BLaER1 (cell line): Measurements from ENCODE around the gene TECPR1.

ENCODE experiments used
- H3K27ac ChIP-seq: shearing (Covaris generic); formaldehyde crosslinking; 2 replicates; pipeline ENCODE4 v1.8.1; 2022
- H3K27me3 ChIP-seq: shearing (Covaris generic); formaldehyde crosslinking; 2 replicates; pipeline ENCODE4 v1.8.1; 2022
- H3K36me3 ChIP-seq: shearing (Covaris generic); formaldehyde crosslinking; 2 replicates; pipeline ENCODE4 v1.8.1; 2022
- H3K4me1 ChIP-seq: shearing (Covaris generic); formaldehyde crosslinking; 2 replicates; pipeline ENCODE4 v1.8.1; 2022
- H3K4me2 ChIP-seq: shearing (Covaris generic); formaldehyde crosslinking; 2 replicates; pipeline ENCODE4 v1.8.1; 2022
- H3K4me3 ChIP-seq: shearing (Covaris generic); formaldehyde crosslinking; 2 replicates; pipeline ENCODE4 v1.8.1; 2022
- H3K9ac ChIP-seq: shearing (Covaris generic); formaldehyde crosslinking; 2 replicates; pipeline ENCODE4 v1.8.1; 2022
- H3K9me3 ChIP-seq: shearing (Covaris generic); formaldehyde crosslinking; 2 replicates; pipeline ENCODE4 v1.8.1; 2022
- H4K20me1 ChIP-seq: shearing (Covaris generic); formaldehyde crosslinking; 2 replicates; pipeline ENCODE4 v1.8.1; 2022
- Cebpa-rat ChIP-seq: shearing (Covaris generic); IDR thresholded peaks from 2 replicates; pipeline ENCODE4 v1.8.1; 2022

Gene TECPR1, protein sequence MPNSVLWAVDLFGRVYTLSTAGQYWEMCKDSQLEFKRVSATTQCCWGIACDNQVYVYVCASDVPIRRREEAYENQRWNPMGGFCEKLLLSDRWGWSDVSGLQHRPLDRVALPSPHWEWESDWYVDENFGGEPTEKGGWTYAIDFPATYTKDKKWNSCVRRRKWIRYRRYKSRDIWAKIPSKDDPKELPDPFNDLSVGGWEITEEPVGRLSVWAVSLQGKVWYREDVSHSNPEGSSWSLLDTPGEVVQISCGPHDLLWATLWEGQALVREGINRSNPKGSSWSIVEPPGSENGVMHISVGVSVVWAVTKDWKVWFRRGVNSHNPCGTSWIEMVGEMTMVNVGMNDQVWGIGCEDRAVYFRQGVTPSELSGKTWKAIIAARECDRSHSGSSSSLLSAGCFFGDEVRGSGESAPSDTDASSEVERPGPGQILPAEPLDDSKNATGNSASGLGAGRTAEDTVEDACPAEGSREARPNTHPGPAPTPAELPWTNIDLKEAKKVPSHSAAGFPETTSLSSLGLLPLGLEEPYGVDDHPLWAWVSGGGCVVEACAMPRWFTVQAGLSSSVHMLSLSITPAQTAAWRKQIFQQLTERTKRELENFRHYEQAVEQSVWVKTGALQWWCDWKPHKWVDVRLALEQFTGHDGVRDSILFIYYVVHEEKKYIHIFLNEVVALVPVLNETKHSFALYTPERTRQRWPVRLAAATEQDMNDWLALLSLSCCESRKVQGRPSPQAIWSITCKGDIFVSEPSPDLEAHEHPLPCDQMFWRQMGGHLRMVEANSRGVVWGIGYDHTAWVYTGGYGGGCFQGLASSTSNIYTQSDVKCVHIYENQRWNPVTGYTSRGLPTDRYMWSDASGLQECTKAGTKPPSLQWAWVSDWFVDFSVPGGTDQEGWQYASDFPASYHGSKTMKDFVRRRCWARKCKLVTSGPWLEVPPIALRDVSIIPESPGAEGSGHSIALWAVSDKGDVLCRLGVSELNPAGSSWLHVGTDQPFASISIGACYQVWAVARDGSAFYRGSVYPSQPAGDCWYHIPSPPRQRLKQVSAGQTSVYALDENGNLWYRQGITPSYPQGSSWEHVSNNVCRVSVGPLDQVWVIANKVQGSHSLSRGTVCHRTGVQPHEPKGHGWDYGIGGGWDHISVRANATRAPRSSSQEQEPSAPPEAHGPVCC

DNA sequence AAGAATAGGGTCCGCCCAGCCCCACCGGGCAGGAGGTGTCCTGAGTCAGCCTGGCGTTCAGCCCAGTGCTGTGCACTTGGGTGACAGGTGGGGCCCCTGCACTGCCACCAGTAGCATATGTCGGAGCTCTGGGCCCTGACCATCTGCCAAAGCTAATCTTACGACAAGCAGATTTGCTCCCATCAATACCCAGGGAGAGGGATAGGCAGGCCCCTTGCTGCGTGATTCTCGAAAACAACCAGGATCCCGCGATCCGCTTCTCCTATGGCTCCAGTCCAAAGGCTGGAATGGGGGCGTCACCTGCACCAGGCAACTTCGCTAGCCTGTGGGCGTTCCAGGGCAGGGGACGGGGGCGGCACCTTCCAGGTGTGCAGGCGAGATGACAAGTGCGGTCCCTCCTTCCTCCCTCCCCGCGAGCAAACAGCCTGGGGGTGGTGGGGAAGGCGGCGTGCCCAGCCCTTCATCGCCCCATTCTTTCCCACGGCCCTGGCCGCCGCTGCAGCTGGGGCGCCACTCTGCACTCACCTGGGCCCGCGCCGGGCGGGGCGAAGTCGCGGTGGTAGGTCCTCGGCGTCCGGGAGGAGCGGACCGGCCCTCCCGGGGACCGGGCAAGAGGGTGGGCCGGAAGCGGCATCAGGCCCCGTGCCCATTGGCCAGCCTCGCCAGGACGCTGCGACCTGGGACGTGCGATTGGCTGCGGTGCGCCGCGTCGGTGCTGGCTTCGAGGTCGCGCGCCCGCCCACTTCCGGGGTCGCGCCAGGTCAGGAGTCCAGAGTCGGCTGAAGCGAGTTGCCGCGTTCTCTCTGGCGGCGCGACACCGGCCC, at the start of gene TECPR1:
Gene TECPR1, minus strand, starts transcription at position 632 of the 824 bp plus-strand sequence. CDS start 6,086 bp downstream, outside the sequence.
- no peaks in the 10 kb centered on the region for H3K27me3 ChIP-seq
- peaks cover 46% of the 10 kb centered on the region for H3K4me1 ChIP-seq
- H3K4me2 ChIP-seq = peak within 1 kb of the TSS; percentile 98
- H3K27ac ChIP-seq = peak within 1 kb of the TSS; percentile 72
- peaks cover 26% of the 10 kb centered on the region; the same call in 1 of the 2 replicates for H4K20me1 ChIP-seq
- peaks cover 36% of the 10 kb centered on the region for H3K36me3 ChIP-seq
- TF ChIP-seq Cebpa-rat = no peak
- H3K4me3 ChIP-seq = peak within 1 kb of the TSS; percentile 84
- H3K9ac ChIP-seq = peak within 1 kb of the TSS; percentile 74
- H3K9me3 ChIP-seq = no peaks in the 10 kb centered on the region

DNA sequence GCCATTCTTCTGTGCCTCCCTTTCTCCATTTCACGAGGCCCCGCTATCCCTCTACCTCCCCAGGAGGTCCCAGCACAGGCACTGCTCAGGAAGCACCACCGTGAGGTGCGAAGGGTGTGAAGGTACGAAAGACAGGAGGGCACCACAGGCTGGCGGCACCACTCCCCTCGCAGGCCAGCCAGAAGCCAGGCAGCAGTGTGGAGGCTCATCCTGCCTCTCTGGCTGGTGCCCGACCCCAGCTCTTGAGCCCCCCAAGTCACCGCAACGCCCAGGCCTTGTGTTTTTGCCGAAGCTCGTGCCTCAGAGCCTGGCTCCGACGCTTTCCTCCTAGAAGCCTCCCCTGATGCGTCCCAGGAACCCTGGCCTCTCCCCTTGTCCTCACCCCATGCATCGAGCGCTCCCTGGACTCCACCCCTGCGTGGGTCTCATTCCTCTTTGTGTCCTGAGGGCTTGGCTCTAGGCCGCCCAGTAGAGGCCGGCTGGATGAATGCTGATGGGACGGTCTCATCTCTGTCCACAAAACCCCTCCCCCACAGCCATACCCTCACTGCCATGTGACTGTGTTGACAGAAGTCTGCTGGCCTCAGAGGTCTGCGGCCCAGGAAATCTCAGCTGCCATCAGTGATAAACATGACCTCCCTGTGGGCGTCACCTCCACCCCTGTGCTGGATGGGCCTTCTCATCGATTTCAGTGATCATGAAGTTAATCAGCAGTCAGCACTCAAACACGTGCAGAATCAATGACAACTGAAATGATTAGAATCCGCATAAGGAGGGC, 48.8 kb upstream of the TECPR1 start:
- Histone ChIP-seq H3K4me3 (no peak overlapping the region), H3K27me3 (no peaks in the 10 kb centered on the region), H3K36me3 (peaks cover 32% of the 10 kb centered on the region; the same call in 1 of the 2 replicates), H4K20me1 (0 out of 2 replicates have a peak, but pooled peaks cover 10% of the 10 kb centered on the region), H3K9ac (no peak overlapping the region), H3K4me2 (no peak overlapping the region), H3K27ac (no peak overlapping the region), H3K4me1 (peaks cover 41% of the 10 kb centered on the region), H3K9me3 (no peaks in the 10 kb centered on the region)
- no peak for TF ChIP-seq Cebpa-rat

DNA sequence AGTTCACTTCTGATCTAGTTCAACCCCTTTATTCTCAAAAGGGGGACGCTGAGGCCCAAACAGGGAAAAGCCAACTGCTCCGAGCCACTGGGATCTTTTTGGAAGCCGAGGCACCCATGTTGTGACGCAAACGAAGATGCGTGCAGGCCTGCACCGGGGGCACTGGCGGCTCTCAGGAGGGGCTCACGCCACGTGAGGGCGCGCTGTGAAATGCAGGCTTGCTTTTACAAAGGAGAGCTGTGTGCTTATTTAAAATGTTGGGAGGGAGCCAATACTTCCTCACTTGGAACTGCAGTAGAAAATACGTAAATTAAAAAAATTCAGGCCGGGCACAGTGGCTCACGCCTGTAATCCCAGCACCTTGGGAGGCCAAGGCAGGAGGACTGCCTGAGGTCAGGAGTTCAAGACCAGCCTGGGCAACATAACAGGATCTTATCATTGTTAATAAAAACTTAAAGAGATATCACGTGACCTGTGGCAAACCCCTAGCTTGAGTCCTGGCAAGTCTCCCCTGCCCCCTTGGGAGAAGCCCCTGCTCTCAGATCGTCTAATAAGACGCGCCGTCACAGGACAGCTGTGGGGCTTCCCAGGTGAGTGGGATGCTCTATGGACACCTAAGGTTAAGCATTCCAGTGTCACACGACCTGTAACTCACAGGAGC, 45.7 kb upstream of the TECPR1 start:
- Histone ChIP-seq H3K4me1 (peaks cover 58% of the 10 kb centered on the region), H3K4me3 (no peak overlapping the region), H4K20me1 (peaks cover 33% of the 10 kb centered on the region), H3K4me2 (peak overlapping the region; percentile 6; the same call in 1 of the 2 replicates), H3K36me3 (peaks cover 38% of the 10 kb centered on the region), H3K27me3 (no peaks in the 10 kb centered on the region), H3K9ac (no peak overlapping the region), H3K27ac (no peak overlapping the region), H3K9me3 (no peaks in the 10 kb centered on the region)
- TF ChIP-seq Cebpa-rat = no peak

DNA sequence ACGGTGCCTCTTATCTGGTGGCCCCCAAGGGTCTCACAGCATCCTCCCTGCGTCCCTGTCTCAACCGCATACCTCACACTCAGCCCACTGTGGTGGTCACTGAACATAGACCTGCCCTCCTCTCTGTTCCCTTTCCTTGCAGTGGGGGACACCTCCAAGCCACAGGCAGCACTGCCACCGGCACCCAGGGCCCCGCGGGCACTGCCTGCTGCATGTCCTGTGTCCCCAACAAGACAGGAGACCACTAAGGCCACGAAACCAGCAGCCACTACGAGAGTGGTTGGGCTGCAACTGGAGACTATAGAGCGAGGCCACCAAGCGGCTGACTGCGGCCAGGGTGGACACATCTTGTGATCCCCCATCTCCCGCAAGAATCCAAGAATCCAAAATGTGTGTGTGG, 44.8 kb upstream of the TECPR1 start:
- Histone ChIP-seq H3K4me3 (no peak overlapping the region), H4K20me1 (peaks cover 43% of the 10 kb centered on the region), H3K9me3 (no peaks in the 10 kb centered on the region), H3K9ac (no peak overlapping the region), H3K4me1 (peaks cover 55% of the 10 kb centered on the region), H3K36me3 (peaks cover 46% of the 10 kb centered on the region), H3K27me3 (no peaks in the 10 kb centered on the region), H3K4me2 (no peak overlapping the region), H3K27ac (no peak overlapping the region)
- no peak for TF ChIP-seq Cebpa-rat

DNA sequence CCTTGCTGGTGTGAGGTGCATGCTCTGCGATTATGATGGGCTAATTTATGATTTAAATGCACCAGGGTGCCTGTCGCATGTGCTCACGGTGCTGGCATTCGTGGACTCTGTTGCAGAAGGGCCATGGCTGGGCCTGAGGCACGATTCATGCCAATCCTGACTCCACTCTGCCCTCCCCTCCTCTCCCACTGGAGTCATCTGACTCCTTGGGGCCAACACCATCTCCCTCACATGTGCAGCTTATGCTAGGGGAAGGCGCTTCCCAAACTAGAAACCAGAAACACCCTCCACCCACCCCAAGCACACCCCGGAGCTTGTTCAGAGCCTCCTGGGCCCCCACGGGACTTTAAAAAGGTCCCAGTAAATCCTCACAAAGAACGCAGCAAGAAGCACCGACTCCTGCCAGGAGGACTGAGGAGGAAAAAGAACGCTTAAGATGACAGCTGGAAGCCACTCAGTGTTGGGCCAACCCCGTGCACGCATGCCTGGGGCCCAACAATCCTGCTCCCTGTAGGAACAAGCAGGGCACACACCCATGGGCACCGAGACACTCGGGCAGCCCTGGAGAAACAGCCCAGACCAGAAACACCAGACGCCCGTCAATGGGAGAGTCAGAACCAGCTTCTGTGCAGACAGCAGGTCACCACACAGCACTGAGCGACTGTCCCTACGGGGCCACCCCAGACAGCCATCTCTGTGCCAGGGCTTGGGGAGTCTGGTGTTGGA, 43.6 kb upstream of the TECPR1 start:
- Histone ChIP-seq H3K27me3 (no peaks in the 10 kb centered on the region), H3K4me1 (peaks cover 51% of the 10 kb centered on the region), H3K9me3 (no peaks in the 10 kb centered on the region), H3K36me3 (peaks cover 49% of the 10 kb centered on the region), H4K20me1 (peaks cover 55% of the 10 kb centered on the region), H3K4me2 (peak overlapping the region; percentile 83), H3K27ac (peak overlapping the region; percentile 19), H3K4me3 (no peak overlapping the region), H3K9ac (peak overlapping the region; percentile 34; the same call in 1 of the 2 replicates)
- no peak for TF ChIP-seq Cebpa-rat

DNA sequence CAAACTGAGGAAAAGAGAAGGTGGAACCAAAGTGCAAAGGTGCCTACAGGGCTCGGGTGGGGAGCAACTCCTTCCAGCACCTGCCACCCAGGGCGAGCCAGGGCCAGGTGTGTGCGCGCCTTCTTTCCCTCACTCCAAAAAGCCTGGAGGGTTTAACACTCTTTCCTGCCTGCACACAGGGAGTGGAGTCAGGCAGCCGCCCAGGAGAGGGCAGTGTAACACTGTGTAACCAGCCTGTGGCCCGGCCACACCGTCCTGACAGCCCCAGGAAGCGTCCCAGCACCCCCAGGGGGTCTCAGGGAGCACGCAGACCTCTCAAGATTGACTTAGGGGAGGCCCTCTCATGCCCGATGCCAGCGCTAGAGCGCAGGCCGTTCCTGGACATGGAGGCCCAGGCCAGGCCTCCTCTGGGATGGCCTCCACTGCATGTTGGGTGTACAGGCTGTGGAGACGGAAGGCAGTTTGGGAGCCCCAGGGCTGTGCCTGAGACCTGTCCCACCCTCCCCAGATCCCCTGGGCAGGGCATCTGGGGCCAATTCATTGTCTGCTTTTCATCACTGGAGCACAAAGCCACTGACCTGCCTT, 42.9 kb upstream of the TECPR1 start:
- Histone ChIP-seq H3K4me2 (peak overlapping the region; percentile 83), H3K36me3 (peaks cover 44% of the 10 kb centered on the region), H3K4me1 (peaks cover 52% of the 10 kb centered on the region), H3K27me3 (no peaks in the 10 kb centered on the region), H3K9me3 (no peaks in the 10 kb centered on the region), H3K9ac (peak overlapping the region; percentile 51; the same call in 1 of the 2 replicates), H3K27ac (peak overlapping the region; percentile 19), H3K4me3 (no peak overlapping the region; the same call in 1 of the 2 replicates), H4K20me1 (peaks cover 62% of the 10 kb centered on the region)
- no peak for TF ChIP-seq Cebpa-rat

DNA sequence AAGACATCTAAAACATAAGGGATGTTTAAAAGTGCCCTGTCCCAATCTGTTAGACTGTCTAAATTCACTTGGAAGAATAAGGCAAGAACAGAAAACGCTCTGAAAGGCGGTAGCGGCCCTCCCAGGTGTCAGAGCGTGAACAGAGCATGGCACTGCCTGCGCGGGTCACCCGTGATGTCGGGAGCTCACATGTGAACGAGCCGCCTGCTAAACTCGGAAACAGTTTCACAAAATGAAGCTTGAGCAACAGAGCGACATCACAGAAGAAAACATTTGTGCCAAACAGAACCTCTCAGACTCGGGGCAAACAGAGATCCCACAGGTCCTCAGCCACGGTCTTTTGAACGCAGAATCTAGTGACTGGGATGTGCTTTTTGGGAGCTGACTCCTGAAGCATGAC, 42.3 kb upstream of the TECPR1 start:
- no peak for TF ChIP-seq Cebpa-rat
- peak overlapping the region; percentile 83 for H3K4me2 ChIP-seq
- no peaks in the 10 kb centered on the region for H3K27me3 ChIP-seq

More for the DNA sequence above, 42.3 kb upstream of the TECPR1 start:
- Histone ChIP-seq H3K4me3 (no peak overlapping the region; the same call in 1 of the 2 replicates), H4K20me1 (peaks cover 68% of the 10 kb centered on the region), H3K27ac (peak overlapping the region; percentile 19), H3K4me1 (peaks cover 58% of the 10 kb centered on the region), H3K9ac (peak overlapping the region; percentile 51; the same call in 1 of the 2 replicates), H3K36me3 (peaks cover 44% of the 10 kb centered on the region), H3K9me3 (no peaks in the 10 kb centered on the region)
